HepG2 (cell line): ENCODE data around the gene CST2. TPM values are rescaled to one million over a fixed set of nuclear protein-coding genes. Genes with fewer than 3 reads are reported as not detected.

Experiments
- ATAC-seq: fragments of 200-7000 bp; cut with Tn5 transposase; 3 replicates; pipeline ENCODE4 v1.9.1; 2020; ENCODE audit warnings: mild to moderate bottlenecking, moderate library complexity
- BruUV-seq: library from RNA; stranded (reverse); fragments of 400-500 nt; replicated peaks from 2 replicates; lab custom pipeline; 2021; lab: Mats Ljungman, UMichigan
- CTCF ChIA-PET: fragments of 300-600 bp; formaldehyde crosslinking; extraction: SDS; loops from one replicate; lab custom pipeline; 2021; ENCODE audit warnings: low total read pairs, inconsistent platforms, low intra/inter-chr PET ratio; lab: Yijun Ruan, JAX
- POLR2A ChIA-PET: fragments of 350-600 bp; sonication (Branson Sonifier 250); formaldehyde crosslinking; loops from one replicate; lab custom pipeline; 2020; ENCODE audit warnings: antibody characterized with exemption, inconsistent platforms; lab: Yijun Ruan, JAX
- DNase-seq: peaks from one replicate; pipeline ENCODE4 v3.0.0-alpha.2; 2015; ENCODE audit warnings: low spot score
- FAIRE-seq: peaks from 3 replicates; lab custom pipeline; 2011; peaks lifted over from hg19 to GRCh38; lab: Jason Lieb, UNC
- H2AFZ ChIP-seq: one replicate; pipeline ENCODE4 v1.6.1; 2011; ENCODE audit warnings: low read length, inconsistent platforms
- H3K27ac ChIP-seq: fragments of 300-600 bp; 3 replicates; pipeline ENCODE4 v1.8.0; 2011; ENCODE audit warnings: mixed run types, mild to moderate bottlenecking, mixed read lengths, low read length, inconsistent platforms; ENCODE audit not compliant: insufficient read depth; ENCODE audit errors: extremely low read length
- H3K27me3 ChIP-seq, 2 experiments: fragments of 200-600 bp in 1 of 2; 2 replicates in 1 of 2; 3 replicates in 1 of 2; pipeline versions ENCODE4 v1.6.0 to v1.8.0; 2011; ENCODE audit warnings: low read length in 2 of 2, mild to moderate bottlenecking in 2 of 2, moderate library complexity in 2 of 2, inconsistent platforms in 1 of 2; ENCODE audit not compliant: insufficient read depth in 2 of 2, control insufficient read depth in 1 of 2
- H3K36me3 ChIP-seq, 2 experiments: fragments of 200-600 bp in 1 of 2; replicated peaks in 1 of 2; 2 replicates in 1 of 2; 3 replicates in 1 of 2; pipeline versions ENCODE4 v1.5.1 to v1.8.0; 2011; ENCODE audit warnings: low read length in 2 of 2, inconsistent platforms in 1 of 2; ENCODE audit not compliant: insufficient read depth in 2 of 2, control insufficient read depth in 1 of 2
- H3K4me1 ChIP-seq: 2 replicates; pipeline ENCODE4 v1.5.1; 2012; ENCODE audit warnings: low read length, inconsistent platforms; ENCODE audit not compliant: insufficient read depth
- H3K4me2 ChIP-seq: 2 replicates; pipeline ENCODE4 v1.6.0; 2011; ENCODE audit warnings: low read depth, low read length, inconsistent platforms
- H3K4me3 ChIP-seq, 3 experiments: fragments of 200-600 bp in 1 of 3; sonication (generic), shearing (Covaris generic) in 1 of 3; replicated peaks in 1 of 3; 2 replicates each; pipeline ENCODE4 v1.5.1; 2011 to 2016; ENCODE audit warnings: low read length in 3 of 3, inconsistent platforms in 2 of 3, low read depth in 2 of 3, mild to moderate bottlenecking in 2 of 3, control low read depth in 1 of 3, mixed read lengths in 1 of 3; ENCODE audit not compliant: insufficient read depth in 1 of 3
- H3K79me2 ChIP-seq: one replicate; pipeline ENCODE4 v1.6.1; 2011; ENCODE audit warnings: low read length, inconsistent platforms; ENCODE audit not compliant: insufficient read depth
- H3K9ac ChIP-seq: 2 replicates; pipeline ENCODE4 v1.6.0; 2011; ENCODE audit warnings: mild to moderate bottlenecking, low read depth, low read length, inconsistent platforms; ENCODE audit not compliant: insufficient read depth
- H3K9me3 ChIP-seq: 2 replicates; pipeline ENCODE4 v1.5.1; 2012; ENCODE audit warnings: mild to moderate bottlenecking, low read length
- H4K20me1 ChIP-seq: 2 replicates; pipeline ENCODE4 v1.6.0; 2011; ENCODE audit warnings: inconsistent platforms, mild to moderate bottlenecking, low read length, moderate library complexity; ENCODE audit not compliant: insufficient read depth
- AFF4 ChIP-seq: sonication (generic); formaldehyde crosslinking; IDR thresholded peaks from 2 replicates; pipeline ENCODE4 v1.4.0; 2020; ENCODE audit warnings: missing genetic modification reagents
- HDAC6 ChIP-seq: fragments of 200-600 bp; sonication (generic); IDR thresholded peaks from 2 replicates; pipeline ENCODE4 v1.7.0; 2017; ENCODE audit warnings: mild to moderate bottlenecking, antibody characterized with exemption, low read length, low read depth
- HHEX ChIP-seq: IDR thresholded peaks from 2 replicates; pipeline ENCODE4 v1.6.1; 2016; ENCODE audit warnings: control low read depth
- PITX1 ChIP-seq: sonication (generic); formaldehyde crosslinking; IDR thresholded peaks from 2 replicates; pipeline ENCODE4 v1.5.1; 2020; ENCODE audit warnings: mild to moderate bottlenecking, missing genetic modification reagents
- PRDM10 ChIP-seq: sonication (generic); formaldehyde crosslinking; IDR thresholded peaks from 2 replicates; pipeline ENCODE4 v1.4.0; 2020; ENCODE audit warnings: low read depth, missing genetic modification reagents
- PRMT3 ChIP-seq: sonication (generic); formaldehyde crosslinking; IDR thresholded peaks from 2 replicates; pipeline ENCODE4 v1.8.1; 2022; ENCODE audit warnings: low read depth, mild to moderate bottlenecking, moderate library complexity, missing genetic modification reagents, borderline replicate concordance
- SOX13 ChIP-seq, 3 experiments: fragments of 450-650 bp in 1 of 3; sonication (generic) in 1 of 3; formaldehyde crosslinking in 1 of 3; IDR thresholded peaks in 2 of 3; conservative IDR thresholded peaks in 1 of 3; 2 replicates each; pipeline versions ENCODE4 v1.5.0 to v1.6.1; 2016 to 2020; ENCODE audit warnings: antibody characterized with exemption in 1 of 3, mild to moderate bottlenecking in 1 of 3, missing compliant biosample characterization in 1 of 3, missing genetic modification reagents in 1 of 3, moderate library complexity in 1 of 3
- SP2 ChIP-seq: sonication (generic); formaldehyde crosslinking; IDR thresholded peaks from 2 replicates; pipeline ENCODE4 v1.5.1; 2020; ENCODE audit warnings: mild to moderate bottlenecking, missing genetic modification reagents
- SP4 ChIP-seq: sonication (generic); formaldehyde crosslinking; IDR thresholded peaks from 2 replicates; pipeline ENCODE4 v1.8.1; 2023; ENCODE audit warnings: mild to moderate bottlenecking, missing genetic modification reagents
- YEATS2 ChIP-seq: sonication (generic); formaldehyde crosslinking; IDR thresholded peaks from 2 replicates; pipeline ENCODE4 v1.4.0; 2020; ENCODE audit warnings: missing genetic modification reagents, borderline replicate concordance
- ZFAT ChIP-seq: sonication (generic); formaldehyde crosslinking; conservative IDR thresholded peaks from 2 replicates; pipeline ENCODE4 v1.8.1; 2023; ENCODE audit warnings: missing genetic modification reagents, inconsistent platforms
- ZNF251 ChIP-seq: sonication (generic); formaldehyde crosslinking; IDR thresholded peaks from 2 replicates; pipeline ENCODE4 v1.9.0; 2021; ENCODE audit warnings: mild to moderate bottlenecking, missing genetic modification reagents
- ZNF510 ChIP-seq: sonication (generic); formaldehyde crosslinking; IDR thresholded peaks from 2 replicates; pipeline ENCODE4 v1.4.0; 2020; ENCODE audit warnings: low read depth, mild to moderate bottlenecking, missing genetic modification reagents
- ZNF75D ChIP-seq: sonication (generic); formaldehyde crosslinking; IDR thresholded peaks from 2 replicates; pipeline ENCODE4 v1.8.1; 2023; ENCODE audit warnings: missing genetic modification reagents, mild to moderate bottlenecking, borderline replicate concordance
- ZNF816 ChIP-seq: sonication (generic); formaldehyde crosslinking; IDR thresholded peaks from 2 replicates; pipeline ENCODE4 v1.8.0; 2022; ENCODE audit warnings: missing genetic modification reagents, mild to moderate bottlenecking, borderline replicate concordance
- ZNF841 ChIP-seq: sonication (generic); formaldehyde crosslinking; IDR thresholded peaks from 2 replicates; pipeline ENCODE4 v1.8.1; 2023; ENCODE audit warnings: missing genetic modification reagents, borderline replicate concordance
- WGBS: methylation state at CpG from one replicate; pipeline ENCODE4 v1.1.6; 2017; ENCODE audit warnings: low lambda C conversion rate; 5-methylcytosine and 5-hydroxymethylcytosine counted together
- in situ Hi-C: cut with HindIII; loops from 2 replicates; pipeline ENCODE4 v1.10.0; 2017; ENCODE audit warnings: low pct_unique_long_range_greater_than_20kb; ENCODE audit not compliant: extremely low pct_ligation_motif_present
- intact Hi-C: fragments of 100-400 bp; cut with micrococcal nuclease; formaldehyde crosslinking; loops from one replicate; pipeline ENCODE4 v1.10.0; 2022; ENCODE audit not compliant: unreplicated experiment
- polyA plus RNA-seq, 8 experiments: library from polyadenylated mRNA; depleted of rRNA in 3 of 8; stranded (reverse) in 7 of 8; unstranded in 1 of 8; fragments of >200 nt; fragmentation: Illumina TruSeq in 4 of 8; extraction: Trizol in 4 of 8; gene quantifications; 2 replicates each; pipeline versions ENCODE4 v1.2.1 to v1.2.3, GENCODE V29; 2011 to 2016; ENCODE audit warnings: low read depth in 4 of 8, missing spikeins in 1 of 8, mixed read lengths in 1 of 8; ENCODE audit not compliant: insufficient read depth in 1 of 8
- total RNA-seq, 5 experiments: library from RNA; depleted of rRNA; stranded (reverse); fragments of >200 nt; fragmentation: Illumina TruSeq; extraction: Trizol; gene quantifications; 2 replicates each; pipeline ENCODE4 v1.2.3, GENCODE V29; 2016; ENCODE audit warnings: low read depth in 1 of 5

CST2 gene
- total and polyA plus RNA-seq, 2 of the 13 experiments (the other 11 are each of a cell fraction or from before 2014, with no cell fraction given), result not detected

- TF ChIP-seq SOX13 (IDR thresholded peaks at IDR 0.05) (no peak), SOX13 (CRISPR knock-in tag; conservative IDR thresholded peaks at IDR 0.05 in 1 of 2, IDR thresholded peaks at IDR 0.05 in 1 of 2) (no peak), ZFAT (no peak), YEATS2 (CRISPR knock-in tag) (no peak)
Measured at GRCh38 chr20:23874747-23875146, 48.2 kb upstream of the CST2 start (continued).

GRCh38 chr20:23873370-23874015 is 47.0 kb upstream of the CST2 start:
- WGBS, result 4% methylated on average over 3 of the region's 3 CpGs
- POLR2A ChIA-PET, result no interaction called here
- Histone ChIP-seq H3K27me3 (peaks cover 0 to under 1% of the 10 kb centered on the region in 2 experiments; a peak in 1 of 5 replicates), H2AFZ (no peak overlapping the region), H3K4me3 (no peak overlapping the region), H3K9me3 (no peaks in the 10 kb centered on the region), H3K36me3 (no peaks in the 10 kb centered on the region), H3K79me2 (no peaks in the 10 kb centered on the region), H3K9ac (no peak overlapping the region), H3K27ac (no peak overlapping the region), H3K4me1 (no peaks in the 10 kb centered on the region), H3K4me2 (no peak overlapping the region), H4K20me1 (no peaks in the 10 kb centered on the region)
- DNase-seq, result no peak
- in situ Hi-C loops (no loop called here), intact Hi-C loops (no loop called here)
- no TSS peak for BruUV-seq
- no peak for FAIRE-seq
- CTCF ChIA-PET, result no interaction called here
- no peak for ATAC-seq
- no peak for TF ChIP-seq ZNF510 (CRISPR knock-in tag)
- TF ChIP-seq AFF4 (CRISPR knock-in tag), result no peak
- no peak for TF ChIP-seq ZNF251 (CRISPR knock-in tag)
- TF ChIP-seq ZNF816 (CRISPR knock-in tag), result no peak
- no peak for TF ChIP-seq HHEX (CRISPR knock-in tag)
- TF ChIP-seq SP4 (CRISPR knock-in tag), result no peak
- no peak for TF ChIP-seq PRMT3
- TF ChIP-seq ZNF75D (CRISPR knock-in tag), result no peak
- no peak for TF ChIP-seq PRDM10 (CRISPR knock-in tag)
- no peak for TF ChIP-seq ZNF841 (CRISPR knock-in tag)
- TF ChIP-seq HDAC6, result no peak
- no peak for TF ChIP-seq PITX1 (CRISPR knock-in tag)
- TF ChIP-seq SP2 (CRISPR knock-in tag), result no peak
